ENCODE results near the gene CARD11.

The CARD11 gene

GRCh38 chr7:2939193-2939885, 104.3 kb downstream of the CARD11 start:
- Histone ChIP-seq H3K27ac (ENCODE audit: low read depth, low read length) (no peak overlapping the region), H3K27me3 (ENCODE audit: insufficient read depth, low read length) (no peaks in the 10 kb centered on the region), H3K9me3 (ENCODE audit: insufficient read depth, low read depth, low read length) (no peaks in the 10 kb centered on the region), H3K9ac (ENCODE audit: low read depth, low read length) (no peak overlapping the region), H3K4me1 (ENCODE audit: insufficient read depth, low read length) (no peaks in the 10 kb centered on the region), H3K36me3 (ENCODE audit: insufficient read depth, low read length) (peaks cover 5% of the 10 kb centered on the region; the same call in 1 of the 2 replicates), H3K4me3 (ENCODE audit: low read length) (no peak overlapping the region)
- WGBS = 93% methylated on average over 13 of the region's 13 CpGs

DNA sequence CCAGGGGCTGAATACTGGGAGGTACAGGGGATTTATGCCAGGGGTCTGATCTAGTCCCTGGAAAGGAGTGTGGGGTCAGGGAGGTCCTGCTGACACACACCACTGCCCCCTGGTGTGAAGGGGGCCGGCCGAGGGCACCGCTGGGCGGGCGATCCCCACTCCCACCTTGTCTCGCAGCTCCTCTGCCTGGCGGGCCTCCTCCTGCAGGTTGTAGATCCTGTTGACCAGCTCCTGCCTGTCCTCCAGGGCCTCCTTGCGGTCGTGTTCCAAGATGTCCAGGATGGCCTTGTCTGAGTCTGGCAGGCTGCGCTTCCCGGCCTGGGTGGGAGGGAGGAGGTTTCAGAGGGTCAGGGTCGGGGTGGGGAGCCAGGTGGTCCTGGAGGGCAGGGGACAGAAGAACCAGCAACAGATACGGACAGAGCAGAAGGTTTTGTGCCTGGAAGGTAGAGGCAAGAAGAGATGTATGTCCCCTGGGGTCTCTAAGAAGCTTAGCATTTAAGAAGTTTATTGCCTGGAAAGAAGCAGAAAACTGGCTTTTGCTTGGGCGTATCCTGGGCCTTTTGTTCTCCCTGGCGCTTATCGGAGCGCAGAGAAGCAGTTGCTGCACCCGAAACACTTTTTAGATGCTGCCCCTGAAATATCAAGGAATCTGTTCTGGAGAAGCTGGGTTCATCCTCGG, 105.0 kb downstream of the CARD11 start:
- no peaks in the 10 kb centered on the region for H3K36me3 ChIP-seq (ENCODE audit: insufficient read depth, low read length)

GRCh38 chr7:2937701-2938513, 105.8 kb downstream of the CARD11 start:
- Histone ChIP-seq H3K4me1 (ENCODE audit: insufficient read depth, low read length) (no peaks in the 10 kb centered on the region), H3K27ac (ENCODE audit: low read depth, low read length) (no peak overlapping the region), H3K4me3 (ENCODE audit: low read length) (no peak overlapping the region), H3K27me3 (ENCODE audit: insufficient read depth, low read length) (no peaks in the 10 kb centered on the region), H3K9ac (ENCODE audit: low read depth, low read length) (no peak overlapping the region), H3K9me3 (ENCODE audit: insufficient read depth, low read depth, low read length) (no peaks in the 10 kb centered on the region), H3K36me3 (ENCODE audit: insufficient read depth, low read length) (no peaks in the 10 kb centered on the region)
- 93% methylated on average over 19 of the region's 19 CpGs for WGBS

More for the DNA sequence above, 105.0 kb downstream of the CARD11 start:
- Histone ChIP-seq H3K9ac (ENCODE audit: low read depth, low read length) (no peak overlapping the region), H3K9me3 (ENCODE audit: insufficient read depth, low read depth, low read length) (no peaks in the 10 kb centered on the region), H3K4me3 (ENCODE audit: low read length) (no peak overlapping the region), H3K27ac (ENCODE audit: low read depth, low read length) (no peak overlapping the region), H3K27me3 (ENCODE audit: insufficient read depth, low read length) (no peaks in the 10 kb centered on the region), H3K4me1 (ENCODE audit: insufficient read depth, low read length) (no peaks in the 10 kb centered on the region)
- WGBS = 94% methylated on average over 19 of the region's 19 CpGs

GRCh38 chr7:2936891-2937580, 106.6 kb downstream of the CARD11 start:
- Histone ChIP-seq H3K9me3 (ENCODE audit: insufficient read depth, low read depth, low read length) (no peaks in the 10 kb centered on the region), H3K9ac (ENCODE audit: low read depth, low read length) (no peak overlapping the region), H3K27me3 (ENCODE audit: insufficient read depth, low read length) (no peaks in the 10 kb centered on the region), H3K27ac (ENCODE audit: low read depth, low read length) (no peak overlapping the region), H3K36me3 (ENCODE audit: insufficient read depth, low read length) (no peaks in the 10 kb centered on the region), H3K4me1 (ENCODE audit: insufficient read depth, low read length) (no peaks in the 10 kb centered on the region), H3K4me3 (ENCODE audit: low read length) (no peak overlapping the region)
- 95% methylated on average over 29 of the region's 29 CpGs for WGBS

- Histone ChIP-seq H3K27ac (ENCODE audit: low read depth, low read length) (no peak overlapping the region), H3K4me1 (ENCODE audit: insufficient read depth, low read length) (no peaks in the 10 kb centered on the region), H3K27me3 (ENCODE audit: insufficient read depth, low read length) (no peaks in the 10 kb centered on the region), H3K9me3 (ENCODE audit: insufficient read depth, low read depth, low read length) (no peaks in the 10 kb centered on the region), H3K9ac (ENCODE audit: low read depth, low read length) (no peak overlapping the region), H3K4me3 (ENCODE audit: low read length) (no peak overlapping the region), H3K36me3 (ENCODE audit: insufficient read depth, low read length) (no peaks in the 10 kb centered on the region)
- WGBS = 96% methylated on average over 8 of the region's 8 CpGs
Measured at GRCh38 chr7:2936301-2936700, 107.4 kb downstream of the CARD11 start.

DNA sequence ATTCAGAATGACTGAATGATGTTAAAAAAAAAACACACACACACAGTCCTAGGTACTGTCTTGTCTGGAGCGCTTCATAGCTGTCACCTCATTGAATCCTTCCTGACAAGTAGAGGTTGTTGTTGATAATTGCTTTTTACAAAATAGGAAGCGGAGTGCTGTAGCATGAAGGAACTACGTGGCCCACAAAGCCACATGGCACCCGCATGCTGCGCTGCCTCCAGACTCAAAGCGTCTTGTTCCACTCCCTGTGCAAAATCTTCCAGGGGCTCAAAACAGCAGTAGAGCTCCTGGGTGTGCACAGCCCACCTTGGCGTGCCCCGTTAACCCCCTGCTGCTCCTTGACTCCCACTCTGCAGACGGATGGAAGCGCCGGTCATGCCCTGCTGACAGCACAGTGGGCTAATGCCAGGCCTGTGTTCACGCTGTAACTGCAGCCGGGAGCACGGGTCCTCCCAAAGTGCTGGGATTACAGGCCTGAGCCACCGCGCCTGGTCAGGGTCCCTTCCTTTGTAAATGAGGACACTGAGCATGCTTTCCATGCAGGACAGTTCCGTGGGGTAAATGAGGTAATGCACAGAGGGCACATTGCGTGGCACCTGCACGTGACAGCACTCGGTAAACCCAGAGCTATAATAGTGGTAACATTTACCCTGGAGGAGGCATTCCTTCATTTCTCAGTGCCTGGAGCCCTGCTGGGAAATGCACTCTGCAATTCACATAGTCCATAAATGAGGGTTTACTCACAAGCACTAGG, 108.5 kb downstream of the CARD11 start:
- no peaks in the 10 kb centered on the region for H3K27me3 ChIP-seq (ENCODE audit: insufficient read depth, low read length)
- no peak overlapping the region for H3K9ac ChIP-seq (ENCODE audit: low read depth, low read length)
- H3K4me3 ChIP-seq (ENCODE audit: low read length) = no peak overlapping the region
- no peaks in the 10 kb centered on the region for H3K4me1 ChIP-seq (ENCODE audit: insufficient read depth, low read length)
- WGBS = 93% methylated on average over 20 of the region's 20 CpGs
- H3K36me3 ChIP-seq (ENCODE audit: insufficient read depth, low read length) = no peaks in the 10 kb centered on the region
- H3K9me3 ChIP-seq (ENCODE audit: insufficient read depth, low read depth, low read length) = no peaks in the 10 kb centered on the region
- H3K27ac ChIP-seq (ENCODE audit: low read depth, low read length) = no peak overlapping the region

DNA sequence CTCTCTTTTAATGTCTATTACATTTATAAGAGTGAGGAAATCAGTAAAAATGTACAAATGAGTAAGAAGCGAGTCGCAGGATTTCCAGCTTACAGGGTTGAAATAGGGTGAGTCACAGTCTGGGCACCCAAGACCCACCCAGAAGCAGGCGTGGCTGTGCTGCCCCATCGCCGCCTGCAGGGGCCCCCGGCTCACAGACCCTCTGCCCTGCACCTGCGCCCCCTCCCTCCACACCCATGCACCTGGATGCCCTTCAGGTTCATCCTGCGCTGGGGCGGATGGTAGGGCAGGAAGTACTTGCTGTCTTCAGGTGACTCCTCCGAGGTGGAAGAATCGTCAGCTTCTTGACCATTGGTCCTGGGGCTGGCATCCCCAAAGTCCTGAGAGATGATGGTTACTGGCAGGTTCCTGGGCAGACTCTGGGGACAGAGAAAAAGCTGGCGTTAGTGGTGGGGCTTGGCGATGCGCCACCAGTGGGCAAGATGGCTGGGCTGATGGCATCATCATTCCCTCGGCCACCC, 109.4 kb downstream of the CARD11 start:
- Histone ChIP-seq H3K27me3 (ENCODE audit: insufficient read depth, low read length) (no peaks in the 10 kb centered on the region), H3K4me3 (ENCODE audit: low read length) (no peak overlapping the region), H3K9ac (ENCODE audit: low read depth, low read length) (no peak overlapping the region), H3K9me3 (ENCODE audit: insufficient read depth, low read depth, low read length) (no peaks in the 10 kb centered on the region), H3K36me3 (ENCODE audit: insufficient read depth, low read length) (no peaks in the 10 kb centered on the region), H3K27ac (ENCODE audit: low read depth, low read length) (no peak overlapping the region), H3K4me1 (ENCODE audit: insufficient read depth, low read length) (no peaks in the 10 kb centered on the region)
- 93% methylated on average over 15 of the region's 15 CpGs for WGBS

DNA sequence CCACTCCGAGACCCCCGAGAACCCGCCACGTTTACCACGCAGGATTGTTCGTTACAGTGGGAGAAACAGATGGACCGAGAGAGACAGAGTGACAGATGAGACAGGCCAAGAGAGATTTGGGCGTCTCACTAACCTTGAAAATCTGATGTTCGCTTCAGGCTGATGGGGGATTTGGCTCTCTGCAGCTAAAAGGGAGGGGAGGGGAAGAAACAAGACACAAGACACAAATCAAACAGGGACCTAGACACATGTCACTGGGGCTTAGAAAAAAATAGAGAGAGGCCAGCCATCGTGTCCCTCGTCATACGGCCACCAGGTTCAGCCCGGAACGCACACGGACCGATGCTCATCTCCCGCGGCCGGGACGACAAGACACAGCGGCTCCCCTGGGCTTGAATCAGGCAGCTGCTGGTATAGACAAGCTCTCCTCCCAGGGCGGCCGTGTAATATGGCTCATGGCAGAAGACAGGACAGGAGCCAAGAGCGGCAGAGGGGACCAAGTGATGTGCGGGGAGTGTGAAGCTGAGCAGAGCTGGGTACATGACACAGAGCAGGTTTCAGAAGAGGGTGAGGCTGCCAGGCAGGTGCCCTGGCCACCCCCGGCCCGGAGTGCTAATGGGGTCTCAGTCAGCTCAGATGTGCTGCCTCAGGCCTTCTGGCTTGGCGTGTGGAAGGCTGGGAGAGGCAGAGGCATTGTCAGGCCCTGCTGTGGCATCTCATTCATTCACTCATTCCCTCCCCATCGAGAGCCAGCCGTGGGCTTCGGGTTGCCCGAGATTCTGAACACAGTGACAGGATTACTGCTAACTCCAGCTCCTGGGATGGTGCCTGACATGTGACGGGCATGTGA, 111.0 kb downstream of the CARD11 start:
- H3K27me3 ChIP-seq (ENCODE audit: insufficient read depth, low read length) = no peaks in the 10 kb centered on the region
- no peaks in the 10 kb centered on the region for H3K4me1 ChIP-seq (ENCODE audit: insufficient read depth, low read length)
- no peak overlapping the region for H3K27ac ChIP-seq (ENCODE audit: low read depth, low read length)
- no peak overlapping the region for H3K9ac ChIP-seq (ENCODE audit: low read depth, low read length)
- no peaks in the 10 kb centered on the region for H3K36me3 ChIP-seq (ENCODE audit: insufficient read depth, low read length)
- 96% methylated on average over 32 of the region's 33 CpGs for WGBS
- H3K9me3 ChIP-seq (ENCODE audit: insufficient read depth, low read depth, low read length) = no peaks in the 10 kb centered on the region
- H3K4me3 ChIP-seq (ENCODE audit: low read length) = no peak overlapping the region

DNA sequence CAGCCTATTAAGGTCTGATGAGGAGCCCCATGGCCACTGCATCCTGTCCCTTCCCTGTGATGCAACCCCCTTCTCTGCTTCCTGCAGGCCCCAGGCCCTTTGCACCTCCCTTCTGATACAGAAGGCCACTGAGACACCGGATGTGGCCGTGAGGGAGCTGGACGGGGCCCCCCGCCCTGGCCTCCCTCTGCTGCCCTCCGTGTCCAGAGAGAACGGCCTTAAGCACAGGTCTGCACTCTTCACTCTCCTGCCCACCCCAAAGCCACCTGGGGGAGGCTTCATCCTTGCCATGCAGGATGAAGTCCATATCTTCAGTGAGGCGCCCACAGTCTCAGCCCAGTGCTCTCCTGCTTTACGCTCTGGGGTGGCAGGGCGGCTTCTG, 112.6 kb downstream of the CARD11 start:
- Histone ChIP-seq H3K27ac (ENCODE audit: low read depth, low read length) (no peak overlapping the region), H3K9ac (ENCODE audit: low read depth, low read length) (no peak overlapping the region), H3K9me3 (ENCODE audit: insufficient read depth, low read depth, low read length) (no peaks in the 10 kb centered on the region), H3K36me3 (ENCODE audit: insufficient read depth, low read length) (no peaks in the 10 kb centered on the region), H3K4me3 (ENCODE audit: low read length) (no peak overlapping the region), H3K4me1 (ENCODE audit: insufficient read depth, low read length) (no peaks in the 10 kb centered on the region), H3K27me3 (ENCODE audit: insufficient read depth, low read length) (no peaks in the 10 kb centered on the region)
- WGBS = 96% methylated on average over 9 of the region's 9 CpGs

Data from HUES64 (cell line).